ENCODE results near the gene PGS1. TPM values are rescaled to one million over a fixed set of nuclear protein-coding genes. Genes with fewer than 3 reads are reported as not detected.

Gene PGS1
- total and polyA plus RNA-seq, 2 experiments from 2014 or later, result 30.4 to 42.5 TPM

DNA sequence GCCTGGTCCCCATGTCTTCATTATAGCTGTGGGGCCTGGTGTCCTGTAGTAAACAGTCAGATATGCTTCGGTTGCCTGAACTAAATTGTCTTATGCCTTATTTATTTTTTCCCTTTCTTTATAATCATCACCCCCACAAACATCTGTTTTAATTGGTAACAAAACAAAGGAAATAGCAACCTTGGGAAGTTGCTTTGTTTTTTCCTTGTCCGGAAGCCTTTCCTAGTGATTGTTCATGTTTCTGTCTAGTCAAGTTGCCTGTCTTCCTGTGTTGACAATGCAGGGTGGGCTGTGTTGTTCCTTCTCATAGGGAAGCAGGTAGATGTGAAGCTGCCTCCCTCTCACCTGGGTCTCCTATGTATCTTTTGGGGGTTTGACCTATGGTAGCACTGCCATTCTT is 16.7 kb downstream of the PGS1 start:
- Histone ChIP-seq H2AFZ (no peak overlapping the region), H3K4me1 (ENCODE audit: insufficient read depth) (peaks cover 19% of the 10 kb centered on the region), H3K27ac (peak overlapping the region; percentile 40), H3K4me2 (no peak overlapping the region), H3K27me3 (no peaks in the 10 kb centered on the region), H4K20me1 (ENCODE audit: insufficient read depth, poor library complexity, severe bottlenecking) (peaks cover 3% of the 10 kb centered on the region), H3K79me2 (peaks cover 74% of the 10 kb centered on the region), H3K9me2 (replicated peaks; ENCODE audit: insufficient read depth) (no peaks in the 10 kb centered on the region), H3K4me3 (no peak overlapping the region), H3K36me3 (replicated peaks; ENCODE audit: insufficient read depth, low read depth) (no peaks in the 10 kb centered on the region), H3K9me3 (ENCODE audit: low read depth) (no peaks in the 10 kb centered on the region)
- TF ChIP-seq CTCF (IDR thresholded peaks at IDR 0.05; ENCODE audit: poor library complexity) (no peak), EZH2 (IDR thresholded peaks at IDR 0.05; ENCODE audit: borderline replicate concordance) (no peak), EZH2phosphoT487 (IDR thresholded peaks at IDR 0.05; ENCODE audit: low read depth, severe bottlenecking, unreplicated experiment) (no peak)
- no peak for DNase-seq (ENCODE audit: low spot score)
- 95% methylated on average over 2 of the region's 2 CpGs for WGBS (ENCODE audit: low lambda C conversion rate, missing lambda C conversion rate)

DNA sequence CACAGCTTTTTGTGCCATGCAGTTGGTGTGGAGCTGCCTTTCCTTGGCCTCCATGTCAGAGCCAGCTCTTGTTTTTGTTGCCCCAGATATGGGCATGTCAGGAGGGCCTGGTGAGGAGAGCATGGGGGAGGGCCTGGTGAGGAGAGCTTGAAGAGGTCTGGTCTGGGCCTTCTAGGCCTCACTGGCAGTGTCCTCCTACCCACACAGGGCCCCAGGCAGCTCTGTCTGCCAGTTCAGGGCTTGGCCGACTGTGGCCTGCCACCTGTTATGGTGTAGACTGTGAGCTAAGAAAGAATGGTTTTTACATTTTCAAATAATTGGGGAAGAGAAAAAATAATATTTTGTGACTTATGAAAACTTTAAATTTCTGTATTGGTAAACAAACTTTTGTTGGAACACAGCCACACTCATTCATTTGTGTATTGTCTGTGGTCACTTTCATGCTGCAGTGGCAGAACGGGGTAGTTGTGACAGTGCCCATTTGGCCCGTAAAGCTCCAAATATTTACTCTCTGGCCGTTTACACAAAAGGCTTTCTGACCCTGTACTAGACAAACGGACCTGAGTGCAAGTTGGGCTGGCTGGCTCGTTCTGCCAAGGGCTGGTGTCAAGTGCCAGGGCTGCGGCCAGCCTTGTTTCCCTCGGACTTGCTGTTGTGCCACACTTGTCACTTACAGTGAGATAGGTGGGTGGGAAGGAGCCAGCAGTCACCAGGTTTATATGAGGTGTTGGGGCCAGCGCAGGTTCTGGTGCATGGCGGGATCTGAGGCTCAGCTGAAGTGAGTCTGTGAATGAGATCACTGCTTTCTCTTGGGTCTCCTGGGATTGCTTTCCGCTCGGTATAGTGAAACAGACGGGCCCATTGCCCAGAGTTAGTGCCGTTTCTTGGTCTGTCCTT is 18.2 kb downstream of the PGS1 start:
- H3K27ac ChIP-seq, result no peak overlapping the region
- H3K9me2 ChIP-seq (replicated peaks; ENCODE audit: insufficient read depth), result no peaks in the 10 kb centered on the region
- H3K4me2 ChIP-seq, result no peak overlapping the region
- no peaks in the 10 kb centered on the region for H3K27me3 ChIP-seq
- peaks cover 59% of the 10 kb centered on the region for H3K79me2 ChIP-seq
- peaks cover 6% of the 10 kb centered on the region for H3K4me1 ChIP-seq (ENCODE audit: insufficient read depth)
- H3K9me3 ChIP-seq (ENCODE audit: low read depth), result no peaks in the 10 kb centered on the region
- no peak for DNase-seq (ENCODE audit: low spot score)
- H3K36me3 ChIP-seq (replicated peaks; ENCODE audit: insufficient read depth, low read depth), result no peaks in the 10 kb centered on the region
- H2AFZ ChIP-seq, result no peak overlapping the region
- H4K20me1 ChIP-seq (ENCODE audit: insufficient read depth, poor library complexity, severe bottlenecking), result no peaks in the 10 kb centered on the region
- TF ChIP-seq EZH2phosphoT487 (IDR thresholded peaks at IDR 0.05; ENCODE audit: low read depth, severe bottlenecking, unreplicated experiment), result no peak
- TF ChIP-seq EZH2 (IDR thresholded peaks at IDR 0.05; ENCODE audit: borderline replicate concordance), result no peak
- TF ChIP-seq CTCF (IDR thresholded peaks at IDR 0.05; ENCODE audit: poor library complexity), result no peak
- WGBS (ENCODE audit: low lambda C conversion rate, missing lambda C conversion rate), result 83% methylated on average over 14 of the region's 14 CpGs
- H3K4me3 ChIP-seq, result no peak overlapping the region

DNA sequence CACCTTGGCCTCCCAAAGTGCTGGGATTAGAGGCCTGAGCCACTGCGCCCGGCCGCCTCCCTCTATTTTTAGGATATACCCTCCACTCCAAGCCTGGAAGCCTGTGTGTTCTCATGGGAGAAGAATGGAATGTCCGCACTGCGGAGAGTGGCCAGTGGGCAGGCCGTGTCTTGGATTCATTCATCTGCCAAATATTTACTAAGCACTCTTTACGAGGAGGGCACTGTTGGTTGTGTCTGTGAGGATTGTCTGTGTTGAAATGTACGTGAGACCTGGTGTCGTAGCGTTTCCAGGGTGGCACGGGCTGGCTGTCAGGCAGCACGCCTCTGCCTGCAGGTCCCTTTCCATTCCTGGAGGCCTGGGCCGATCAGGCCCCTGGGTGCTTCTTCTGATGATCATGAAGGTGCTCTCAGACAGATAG is 19.2 kb downstream of the PGS1 start:
- no peak overlapping the region for H3K27ac ChIP-seq
- no peak overlapping the region for H3K4me2 ChIP-seq
- WGBS (ENCODE audit: low lambda C conversion rate, missing lambda C conversion rate), result 61% methylated on average over 13 of the region's 13 CpGs

More for the DNA sequence above, 19.2 kb downstream of the PGS1 start:
- H2AFZ ChIP-seq, result no peak overlapping the region
- DNase-seq (ENCODE audit: low spot score), result no peak
- H4K20me1 ChIP-seq (ENCODE audit: insufficient read depth, poor library complexity, severe bottlenecking), result no peaks in the 10 kb centered on the region
- no peaks in the 10 kb centered on the region for H3K9me3 ChIP-seq (ENCODE audit: low read depth)
- no peak for TF ChIP-seq EZH2phosphoT487 (IDR thresholded peaks at IDR 0.05; ENCODE audit: low read depth, severe bottlenecking, unreplicated experiment)
- no peak for TF ChIP-seq EZH2 (IDR thresholded peaks at IDR 0.05; ENCODE audit: borderline replicate concordance)
- no peak for TF ChIP-seq CTCF (IDR thresholded peaks at IDR 0.05; ENCODE audit: poor library complexity)
- H3K9me2 ChIP-seq (replicated peaks; ENCODE audit: insufficient read depth), result no peaks in the 10 kb centered on the region
- H3K79me2 ChIP-seq, result peaks cover 56% of the 10 kb centered on the region
- H3K4me1 ChIP-seq (ENCODE audit: insufficient read depth), result no peaks in the 10 kb centered on the region
- H3K36me3 ChIP-seq (replicated peaks; ENCODE audit: insufficient read depth, low read depth), result no peaks in the 10 kb centered on the region
- no peak overlapping the region for H3K4me3 ChIP-seq
- H3K27me3 ChIP-seq, result no peaks in the 10 kb centered on the region
